ENCODE measurements around the gene CALCOCO1.
"Not testable (repeated sequence)": the region's sequence is repeated elsewhere in the genome, so short reads cannot be mapped to it uniquely, and the experiment has no call there.

The CALCOCO1 gene

GRCh38 chr12:53683494-53683893 is 43.8 kb downstream of the CALCOCO1 start:
- Histone ChIP-seq H3K36me3 (ENCODE audit: low read depth) (no peaks in the 10 kb centered on the region), H3K4me3 (ENCODE audit: severe bottlenecking) (no peak overlapping the region), H3K27ac (ENCODE audit: poor library complexity, severe bottlenecking) (no peak overlapping the region), H3K9me3 (ENCODE audit: severe bottlenecking) (no peaks in the 10 kb centered on the region), H3K27me3 (ENCODE audit: insufficient read depth, poor library complexity, severe bottlenecking) (no peaks in the 10 kb centered on the region), H3K4me1 (ENCODE audit: insufficient read depth, poor library complexity, severe bottlenecking) (no peaks in the 10 kb centered on the region)
- TF ChIP-seq, protein P1, sequence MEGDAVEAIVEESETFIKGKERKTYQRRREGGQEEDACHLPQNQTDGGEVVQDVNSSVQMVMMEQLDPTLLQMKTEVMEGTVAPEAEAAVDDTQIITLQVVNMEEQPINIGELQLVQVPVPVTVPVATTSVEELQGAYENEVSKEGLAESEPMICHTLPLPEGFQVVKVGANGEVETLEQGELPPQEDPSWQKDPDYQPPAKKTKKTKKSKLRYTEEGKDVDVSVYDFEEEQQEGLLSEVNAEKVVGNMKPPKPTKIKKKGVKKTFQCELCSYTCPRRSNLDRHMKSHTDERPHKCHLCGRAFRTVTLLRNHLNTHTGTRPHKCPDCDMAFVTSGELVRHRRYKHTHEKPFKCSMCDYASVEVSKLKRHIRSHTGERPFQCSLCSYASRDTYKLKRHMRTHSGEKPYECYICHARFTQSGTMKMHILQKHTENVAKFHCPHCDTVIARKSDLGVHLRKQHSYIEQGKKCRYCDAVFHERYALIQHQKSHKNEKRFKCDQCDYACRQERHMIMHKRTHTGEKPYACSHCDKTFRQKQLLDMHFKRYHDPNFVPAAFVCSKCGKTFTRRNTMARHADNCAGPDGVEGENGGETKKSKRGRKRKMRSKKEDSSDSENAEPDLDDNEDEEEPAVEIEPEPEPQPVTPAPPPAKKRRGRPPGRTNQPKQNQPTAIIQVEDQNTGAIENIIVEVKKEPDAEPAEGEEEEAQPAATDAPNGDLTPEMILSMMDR (IDR thresholded peaks at IDR 0.05; ENCODE audit: poor library complexity, severe bottlenecking) = no peak
- ATAC-seq (ENCODE audit: low read depth) (no peak), DNase-seq (ENCODE audit: low spot score) (no peak)

- not testable (repeated sequence) for H3K27me3 ChIP-seq (ENCODE audit: insufficient read depth, poor library complexity, severe bottlenecking); H3K27ac ChIP-seq (ENCODE audit: poor library complexity, severe bottlenecking); ATAC-seq (ENCODE audit: low read depth); H3K9me3 ChIP-seq (ENCODE audit: severe bottlenecking); DNase-seq (ENCODE audit: low spot score); H3K4me1 ChIP-seq (ENCODE audit: insufficient read depth, poor library complexity, severe bottlenecking); H3K4me3 ChIP-seq (ENCODE audit: severe bottlenecking); H3K36me3 ChIP-seq (ENCODE audit: low read depth)
These were observed 47.2 kb downstream of the CALCOCO1 start for GRCh38 chr12:53680061-53680460.

DNA sequence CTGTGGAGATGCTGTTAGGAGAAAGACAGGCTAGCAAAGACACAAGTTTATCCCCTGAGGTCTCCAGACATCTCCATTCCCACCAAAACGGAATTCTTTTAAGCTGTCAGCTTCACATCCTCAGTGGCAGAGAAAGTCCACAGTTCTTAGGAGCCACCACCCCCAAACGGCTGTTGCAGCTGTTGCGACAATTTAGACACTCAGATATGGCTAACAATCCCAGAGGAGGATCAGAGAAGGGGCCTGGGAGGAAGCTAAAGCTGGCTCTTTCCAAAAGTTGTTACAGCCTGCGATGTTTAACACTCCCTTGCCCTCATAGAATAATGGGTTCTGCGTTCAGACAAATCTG is 49.5 kb downstream of the CALCOCO1 start:
- H3K4me1 ChIP-seq (ENCODE audit: insufficient read depth, poor library complexity, severe bottlenecking) = peaks cover 13% of the 10 kb centered on the region
- ATAC-seq (ENCODE audit: low read depth) (no peak), DNase-seq (ENCODE audit: low spot score) (no peak)
- H3K36me3 ChIP-seq (ENCODE audit: low read depth) = peaks cover 23% of the 10 kb centered on the region
- H3K9me3 ChIP-seq (ENCODE audit: severe bottlenecking) = no peaks in the 10 kb centered on the region
- H3K4me3 ChIP-seq (ENCODE audit: severe bottlenecking) = no peak overlapping the region
- TF ChIP-seq, protein P1 (IDR thresholded peaks at IDR 0.05; ENCODE audit: poor library complexity, severe bottlenecking) = no peak
- no peak overlapping the region for H3K27ac ChIP-seq (ENCODE audit: poor library complexity, severe bottlenecking)
- H3K27me3 ChIP-seq (ENCODE audit: insufficient read depth, poor library complexity, severe bottlenecking) = no peaks in the 10 kb centered on the region

GRCh38 chr12:53677016-53677799 is 50.0 kb downstream of the CALCOCO1 start:
- no peak for ATAC-seq (ENCODE audit: low read depth)
- peaks cover 28% of the 10 kb centered on the region for H3K36me3 ChIP-seq (ENCODE audit: low read depth)
- H3K9me3 ChIP-seq (ENCODE audit: severe bottlenecking) = no peaks in the 10 kb centered on the region
- H3K27ac ChIP-seq (ENCODE audit: poor library complexity, severe bottlenecking) = peak overlapping the region; percentile 63
- peaks cover 13% of the 10 kb centered on the region for H3K4me1 ChIP-seq (ENCODE audit: insufficient read depth, poor library complexity, severe bottlenecking)
- H3K27me3 ChIP-seq (ENCODE audit: insufficient read depth, poor library complexity, severe bottlenecking) = no peaks in the 10 kb centered on the region
- DNase-seq (ENCODE audit: low spot score) = no peak
- no peak overlapping the region for H3K4me3 ChIP-seq (ENCODE audit: severe bottlenecking)
- TF ChIP-seq, protein P1 (IDR thresholded peaks at IDR 0.05; ENCODE audit: poor library complexity, severe bottlenecking) = no peak

DNA sequence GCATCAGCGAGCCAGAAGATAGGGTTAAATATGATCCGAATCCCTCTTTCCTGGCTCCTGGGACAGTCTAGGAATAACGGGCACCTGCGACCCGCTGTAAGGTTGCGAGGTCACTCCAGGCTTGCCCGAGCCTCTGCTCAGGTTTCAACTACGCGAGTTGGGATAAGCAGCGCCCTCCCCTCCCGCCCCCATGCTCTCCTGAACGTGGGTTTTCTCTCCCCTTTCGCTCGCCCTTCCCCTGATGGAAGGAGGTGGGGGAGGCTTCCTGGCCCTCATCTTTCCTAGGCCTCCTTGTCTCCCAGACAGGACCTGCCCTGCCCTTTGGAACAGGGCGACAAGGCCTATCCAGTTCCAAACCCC is 50.6 kb downstream of the CALCOCO1 start:
- TF ChIP-seq, protein P1 (IDR thresholded peaks at IDR 0.05; ENCODE audit: poor library complexity, severe bottlenecking) = no peak
- H3K4me1 ChIP-seq (ENCODE audit: insufficient read depth, poor library complexity, severe bottlenecking) = peaks cover 13% of the 10 kb centered on the region
- no peaks in the 10 kb centered on the region for H3K9me3 ChIP-seq (ENCODE audit: severe bottlenecking)
- peak overlapping the region; percentile 63 for H3K27ac ChIP-seq (ENCODE audit: poor library complexity, severe bottlenecking)
- ATAC-seq (ENCODE audit: low read depth) (peak; percentile 22; the same call in 1 of the 3 replicates), DNase-seq (ENCODE audit: low spot score) (no peak)
- peaks cover 34% of the 10 kb centered on the region for H3K36me3 ChIP-seq (ENCODE audit: low read depth)
- peak overlapping the region; percentile 19 for H3K4me3 ChIP-seq (ENCODE audit: severe bottlenecking)
- H3K27me3 ChIP-seq (ENCODE audit: insufficient read depth, poor library complexity, severe bottlenecking) = no peaks in the 10 kb centered on the region

All from RWPE2 (cell line).